A549 (cell line): ENCODE measurements around the gene ADAMTS12.

Experiments used
- EP300 ChIP-seq, 2 experiments: fragments of >200 bp; sonication (Bioruptor Twin); formaldehyde crosslinking; IDR thresholded peaks; 2 replicates in 1 of 2; 3 replicates in 1 of 2; pipeline ENCODE4 v1.6.1; 2016 to 2017
- POLR2A ChIP-seq: IDR thresholded peaks from 2 replicates; pipeline ENCODE4 v1.6.1; 2012; ENCODE audit warnings: mild to moderate bottlenecking, low read length
- TP53 ChIP-seq: fragments of 250-450 bp; sonication (Bioruptor Pico); IDR thresholded peaks from 2 replicates; pipeline ENCODE4 v1.5.0; 2021; ENCODE audit warnings: mild to moderate bottlenecking, moderate library complexity
- TF ChIP-seq, protein P1 (sequence below): fragments of >200 bp; sonication (Bioruptor Twin); formaldehyde crosslinking; IDR thresholded peaks from 3 replicates; pipeline ENCODE4 v1.5.1; 2016
- TF ChIP-seq, protein P2 (sequence below): fragments of >200 bp; sonication (Bioruptor Twin); formaldehyde crosslinking; IDR thresholded peaks from 3 replicates; pipeline ENCODE4 v1.6.1; 2016
- TF ChIP-seq, protein P3 (sequence below): fragments of 450-650 bp; IDR thresholded peaks from 2 replicates; pipeline ENCODE4 v1.6.1; 2014; ENCODE audit warnings: antibody characterized with exemption

DNA sequence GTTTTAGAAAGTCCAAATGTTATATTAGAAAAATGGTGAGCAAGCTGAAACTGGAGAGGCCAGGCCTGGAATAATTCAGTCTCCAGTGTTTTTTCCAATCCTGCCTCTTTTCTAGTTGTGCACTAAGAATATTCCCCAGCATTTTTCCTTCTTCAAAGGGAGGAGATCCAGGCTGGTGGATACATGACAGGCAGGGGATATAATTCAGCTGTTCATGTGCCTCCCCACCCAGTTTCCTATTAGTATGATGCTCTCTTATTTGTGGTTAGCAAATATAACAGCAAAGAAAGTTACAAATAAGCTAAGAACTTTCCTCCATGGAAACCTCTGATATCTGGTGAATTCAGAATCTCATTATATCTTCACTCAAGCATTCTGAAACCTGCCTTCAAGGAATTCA lies 234.6 kb downstream of the ADAMTS12 start:
- TF ChIP-seq, protein P1, sequence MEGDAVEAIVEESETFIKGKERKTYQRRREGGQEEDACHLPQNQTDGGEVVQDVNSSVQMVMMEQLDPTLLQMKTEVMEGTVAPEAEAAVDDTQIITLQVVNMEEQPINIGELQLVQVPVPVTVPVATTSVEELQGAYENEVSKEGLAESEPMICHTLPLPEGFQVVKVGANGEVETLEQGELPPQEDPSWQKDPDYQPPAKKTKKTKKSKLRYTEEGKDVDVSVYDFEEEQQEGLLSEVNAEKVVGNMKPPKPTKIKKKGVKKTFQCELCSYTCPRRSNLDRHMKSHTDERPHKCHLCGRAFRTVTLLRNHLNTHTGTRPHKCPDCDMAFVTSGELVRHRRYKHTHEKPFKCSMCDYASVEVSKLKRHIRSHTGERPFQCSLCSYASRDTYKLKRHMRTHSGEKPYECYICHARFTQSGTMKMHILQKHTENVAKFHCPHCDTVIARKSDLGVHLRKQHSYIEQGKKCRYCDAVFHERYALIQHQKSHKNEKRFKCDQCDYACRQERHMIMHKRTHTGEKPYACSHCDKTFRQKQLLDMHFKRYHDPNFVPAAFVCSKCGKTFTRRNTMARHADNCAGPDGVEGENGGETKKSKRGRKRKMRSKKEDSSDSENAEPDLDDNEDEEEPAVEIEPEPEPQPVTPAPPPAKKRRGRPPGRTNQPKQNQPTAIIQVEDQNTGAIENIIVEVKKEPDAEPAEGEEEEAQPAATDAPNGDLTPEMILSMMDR, result no peak
- TF ChIP-seq, protein P2, sequence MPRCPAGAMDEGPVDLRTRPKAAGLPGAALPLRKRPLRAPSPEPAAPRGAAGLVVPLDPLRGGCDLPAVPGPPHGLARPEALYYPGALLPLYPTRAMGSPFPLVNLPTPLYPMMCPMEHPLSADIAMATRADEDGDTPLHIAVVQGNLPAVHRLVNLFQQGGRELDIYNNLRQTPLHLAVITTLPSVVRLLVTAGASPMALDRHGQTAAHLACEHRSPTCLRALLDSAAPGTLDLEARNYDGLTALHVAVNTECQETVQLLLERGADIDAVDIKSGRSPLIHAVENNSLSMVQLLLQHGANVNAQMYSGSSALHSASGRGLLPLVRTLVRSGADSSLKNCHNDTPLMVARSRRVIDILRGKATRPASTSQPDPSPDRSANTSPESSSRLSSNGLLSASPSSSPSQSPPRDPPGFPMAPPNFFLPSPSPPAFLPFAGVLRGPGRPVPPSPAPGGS, result no peak
- TF ChIP-seq TP53 (CRISPR knock-in tag) (no peak), POLR2A (no peak), EP300 (IDR thresholded peaks at IDR 0.05) (no peak)
- TF ChIP-seq, protein P3, sequence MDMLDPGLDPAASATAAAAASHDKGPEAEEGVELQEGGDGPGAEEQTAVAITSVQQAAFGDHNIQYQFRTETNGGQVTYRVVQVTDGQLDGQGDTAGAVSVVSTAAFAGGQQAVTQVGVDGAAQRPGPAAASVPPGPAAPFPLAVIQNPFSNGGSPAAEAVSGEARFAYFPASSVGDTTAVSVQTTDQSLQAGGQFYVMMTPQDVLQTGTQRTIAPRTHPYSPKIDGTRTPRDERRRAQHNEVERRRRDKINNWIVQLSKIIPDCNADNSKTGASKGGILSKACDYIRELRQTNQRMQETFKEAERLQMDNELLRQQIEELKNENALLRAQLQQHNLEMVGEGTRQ, result no peak
